IMR-90 (cell line): Measurements from ENCODE around the gene SEC23IP.

Source experiments
- CEBPB ChIP-seq: IDR thresholded peaks from 2 replicates; pipeline ENCODE4 v1.6.1; 2012; ENCODE audit warnings: low read depth, low read length, improper control_type of control experiment
- CTCF ChIP-seq: conservative IDR thresholded peaks from 2 replicates; pipeline ENCODE4 v1.5.1; 2012; ENCODE audit warnings: mild to moderate bottlenecking, low read depth, low read length, improper control_type of control experiment
- MAZ ChIP-seq: IDR thresholded peaks from 2 replicates; pipeline ENCODE4 v1.6.1; 2012; ENCODE audit warnings: low read depth, mild to moderate bottlenecking, low read length, improper control_type of control experiment, moderate library complexity, borderline replicate concordance
- MXI1 ChIP-seq: IDR thresholded peaks from 2 replicates; pipeline ENCODE4 v1.6.1; 2012; ENCODE audit warnings: low read depth, mild to moderate bottlenecking, low read length, moderate library complexity, borderline replicate concordance
- POLR2A ChIP-seq: IDR thresholded peaks from 2 replicates; pipeline ENCODE4 v1.6.1; 2012; ENCODE audit warnings: mild to moderate bottlenecking, low read depth, low read length
- RAD21 ChIP-seq: IDR thresholded peaks from 2 replicates; pipeline ENCODE4 v1.6.1; 2012; ENCODE audit warnings: low read length, improper control_type of control experiment
- SMC3 ChIP-seq: fragments of 150-350 bp; IDR thresholded peaks from 2 replicates; pipeline ENCODE4 v1.6.1; 2016; ENCODE audit warnings: low read depth, mild to moderate bottlenecking, antibody characterized with exemption, low read length, moderate library complexity
- TF ChIP-seq, protein P1 (sequence below): fragments of 150-350 bp; IDR thresholded peaks from 2 replicates; pipeline ENCODE4 v1.6.1; 2016; ENCODE audit warnings: low read depth, mild to moderate bottlenecking, low read length, moderate library complexity, borderline replicate concordance

GRCh38 chr10:119865699-119866240 is 26.8 kb upstream of the SEC23IP start:
- no peak for TF ChIP-seq CTCF
- no peak for TF ChIP-seq MAZ
- TF ChIP-seq, protein P1, sequence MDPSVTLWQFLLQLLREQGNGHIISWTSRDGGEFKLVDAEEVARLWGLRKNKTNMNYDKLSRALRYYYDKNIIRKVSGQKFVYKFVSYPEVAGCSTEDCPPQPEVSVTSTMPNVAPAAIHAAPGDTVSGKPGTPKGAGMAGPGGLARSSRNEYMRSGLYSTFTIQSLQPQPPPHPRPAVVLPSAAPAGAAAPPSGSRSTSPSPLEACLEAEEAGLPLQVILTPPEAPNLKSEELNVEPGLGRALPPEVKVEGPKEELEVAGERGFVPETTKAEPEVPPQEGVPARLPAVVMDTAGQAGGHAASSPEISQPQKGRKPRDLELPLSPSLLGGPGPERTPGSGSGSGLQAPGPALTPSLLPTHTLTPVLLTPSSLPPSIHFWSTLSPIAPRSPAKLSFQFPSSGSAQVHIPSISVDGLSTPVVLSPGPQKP: no peak
- TF ChIP-seq RAD21: no peak
- no peak for TF ChIP-seq POLR2A
- TF ChIP-seq SMC3: no peak
- TF ChIP-seq CEBPB: no peak
- no peak for TF ChIP-seq MXI1
